Measurements from ENCODE around the gene TNC. TPM values are rescaled to one million over a fixed set of nuclear protein-coding genes. Genes with fewer than 3 reads are reported as not detected.

TNC gene
- total RNA-seq, 2 donors from 2014 or later: 1.6 to 4.2 TPM

- Histone ChIP-seq H3K4me3 (no peak overlapping the region), H3K27ac (no peak overlapping the region), H3K9me3 (no peaks in the 10 kb centered on the region), H3K27me3 (no peaks in the 10 kb centered on the region), H3K36me3 (replicated peaks in 1 of 2; ENCODE audit: insufficient read depth in 1 of 2, low read depth in 2 of 2) (no peaks in the 10 kb centered on the region), H3K4me1 (no peaks in the 10 kb centered on the region)
- TF ChIP-seq, protein P1, sequence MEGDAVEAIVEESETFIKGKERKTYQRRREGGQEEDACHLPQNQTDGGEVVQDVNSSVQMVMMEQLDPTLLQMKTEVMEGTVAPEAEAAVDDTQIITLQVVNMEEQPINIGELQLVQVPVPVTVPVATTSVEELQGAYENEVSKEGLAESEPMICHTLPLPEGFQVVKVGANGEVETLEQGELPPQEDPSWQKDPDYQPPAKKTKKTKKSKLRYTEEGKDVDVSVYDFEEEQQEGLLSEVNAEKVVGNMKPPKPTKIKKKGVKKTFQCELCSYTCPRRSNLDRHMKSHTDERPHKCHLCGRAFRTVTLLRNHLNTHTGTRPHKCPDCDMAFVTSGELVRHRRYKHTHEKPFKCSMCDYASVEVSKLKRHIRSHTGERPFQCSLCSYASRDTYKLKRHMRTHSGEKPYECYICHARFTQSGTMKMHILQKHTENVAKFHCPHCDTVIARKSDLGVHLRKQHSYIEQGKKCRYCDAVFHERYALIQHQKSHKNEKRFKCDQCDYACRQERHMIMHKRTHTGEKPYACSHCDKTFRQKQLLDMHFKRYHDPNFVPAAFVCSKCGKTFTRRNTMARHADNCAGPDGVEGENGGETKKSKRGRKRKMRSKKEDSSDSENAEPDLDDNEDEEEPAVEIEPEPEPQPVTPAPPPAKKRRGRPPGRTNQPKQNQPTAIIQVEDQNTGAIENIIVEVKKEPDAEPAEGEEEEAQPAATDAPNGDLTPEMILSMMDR (IDR thresholded peaks at IDR 0.05): no peak
- TF ChIP-seq POLR2A (IDR thresholded peaks at IDR 0.05): no peak
- intact Hi-C loops (cut with DNase I): no loop called here
- DNase-seq: no peak
- WGBS, 2 donors: 50 to 63% methylated on average over 5 of the region's 5 CpGs
- no peak for ATAC-seq
Measured at GRCh38 chr9:115024925-115025535, 92.9 kb downstream of the TNC start.

DNA sequence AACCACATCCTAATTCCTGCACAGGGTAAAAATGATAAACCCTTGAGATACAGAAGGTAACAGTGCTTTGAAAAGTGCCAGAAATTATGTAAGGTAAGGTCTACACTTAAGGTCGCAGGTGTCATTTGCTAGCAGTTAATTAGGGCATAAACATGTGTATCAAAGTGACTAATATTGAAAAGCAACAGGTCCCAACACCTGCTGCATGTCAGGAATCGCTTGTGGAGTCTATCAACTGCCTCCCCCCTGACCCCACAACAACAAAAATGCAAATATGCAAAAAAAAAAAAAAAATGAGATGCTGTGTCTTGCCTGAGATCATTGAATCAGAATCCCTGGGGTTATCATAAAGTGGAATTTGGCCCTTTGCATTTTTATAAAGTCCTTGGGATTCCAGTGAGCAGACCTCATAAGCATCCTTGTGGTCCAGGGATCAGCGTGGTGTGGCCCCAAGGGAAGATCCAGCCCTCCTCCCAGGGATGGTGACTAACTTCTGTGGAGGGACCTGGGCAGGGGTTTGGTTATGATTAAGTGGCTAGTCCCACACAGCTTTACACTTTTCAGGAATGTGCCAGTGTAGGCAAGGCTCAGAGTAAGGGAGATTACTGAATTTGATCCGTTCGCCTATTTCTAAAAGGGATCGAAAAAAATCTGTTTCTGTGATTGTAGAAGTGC is 95.1 kb downstream of the TNC start:
- Histone ChIP-seq H3K4me3 (no peak overlapping the region), H3K36me3 (replicated peaks in 1 of 2; ENCODE audit: insufficient read depth in 1 of 2, low read depth in 2 of 2) (no peaks in the 10 kb centered on the region), H3K4me1 (no peaks in the 10 kb centered on the region), H3K9me3 (no peaks in the 10 kb centered on the region), H3K27me3 (no peaks in the 10 kb centered on the region), H3K27ac (no peak overlapping the region)
- WGBS, 2 donors: 87 to 88% methylated on average over 6 of the region's 6 CpGs
- no peak for TF ChIP-seq POLR2A (IDR thresholded peaks at IDR 0.05)
- TF ChIP-seq, protein P1 (IDR thresholded peaks at IDR 0.05): no peak
- intact Hi-C loops (cut with DNase I): no loop called here
- ATAC-seq: no peak
- DNase-seq: no peak

DNA sequence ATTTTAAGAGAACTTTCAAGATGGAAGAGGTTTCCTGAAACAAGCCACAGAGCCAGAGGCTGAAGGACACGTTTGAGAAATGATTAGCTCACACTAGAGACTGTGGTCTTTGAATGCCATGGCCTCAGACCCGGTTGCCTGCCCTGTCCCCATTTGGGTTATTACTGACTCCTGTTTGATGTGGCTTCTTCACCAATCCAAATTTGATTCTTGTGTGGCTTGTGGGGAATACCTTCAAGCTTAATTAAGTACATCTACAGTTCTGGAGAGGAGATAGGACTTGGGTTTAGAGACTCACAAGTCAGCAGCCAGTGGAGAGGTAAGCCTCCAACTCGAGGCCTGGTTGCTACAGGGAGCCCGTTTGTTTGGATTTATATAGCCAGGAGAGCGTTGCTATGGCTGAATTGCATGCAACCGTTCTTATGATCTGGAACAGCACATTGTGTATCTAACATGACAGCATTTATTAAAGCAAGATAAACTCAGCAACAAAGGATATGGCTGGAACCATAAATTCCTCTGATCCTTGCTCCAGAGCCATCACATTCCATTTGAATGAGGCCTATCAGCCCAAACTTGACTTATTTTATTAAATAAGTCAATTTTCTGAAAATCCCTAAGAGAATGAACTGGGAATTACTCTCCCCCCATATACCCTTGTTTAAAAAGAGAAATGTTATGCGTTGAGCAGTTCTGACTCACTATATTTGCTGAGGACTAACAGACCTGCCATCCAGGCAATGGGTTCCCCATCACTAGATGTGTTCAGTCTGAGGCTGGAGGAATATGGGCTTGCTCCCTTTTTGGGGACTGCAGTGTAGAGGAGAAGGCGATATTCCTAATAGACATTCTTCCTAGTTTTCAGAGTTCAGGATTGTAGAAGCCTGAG is 99.2 kb downstream of the TNC start:
- 53 to 60% methylated on average over 8 of the region's 8 CpGs for WGBS, 2 donors
- no peak for ATAC-seq
- intact Hi-C loops (cut with DNase I): loop anchor here (10.0 kb wide), 2 partner anchors 104 to 354 kb away; no protein-coding TSS in a partner anchor

DNA sequence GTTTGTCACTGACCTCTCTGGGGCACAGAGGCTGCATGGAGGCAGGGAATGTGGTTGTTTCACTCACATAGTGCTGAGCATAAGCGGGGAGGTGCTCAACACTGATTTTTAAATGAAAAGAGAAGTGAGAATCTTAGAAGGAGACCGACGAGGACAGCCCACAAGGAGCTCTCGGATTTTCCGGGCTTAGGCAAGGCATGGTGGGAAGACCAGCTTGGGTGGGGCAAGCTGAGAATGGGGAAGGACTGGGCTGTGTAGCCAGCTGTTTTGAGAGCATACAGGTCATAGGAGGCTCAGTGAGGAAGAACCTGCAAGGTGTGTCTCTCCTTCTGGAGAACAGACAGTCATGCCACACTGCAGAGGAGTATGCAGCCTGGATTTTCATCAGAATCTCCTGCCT is 101.6 kb downstream of the TNC start:
- DNase-seq (no peak), ATAC-seq (no peak)
- Histone ChIP-seq H3K4me3 (no peak overlapping the region), H3K36me3 (replicated peaks in 1 of 2; ENCODE audit: insufficient read depth in 1 of 2, low read depth in 2 of 2) (no peaks in the 10 kb centered on the region), H3K27ac (no peak overlapping the region), H3K4me1 (no peaks in the 10 kb centered on the region), H3K9me3 (no peaks in the 10 kb centered on the region), H3K27me3 (no peaks in the 10 kb centered on the region)
- intact Hi-C loops (cut with DNase I): loop anchor here (10.0 kb wide), 2 partner anchors 102 to 352 kb away; no protein-coding TSS in a partner anchor
- 53% methylated on average over 5 of the region's 5 CpGs for WGBS, 2 donors
- no peak for TF ChIP-seq POLR2A (IDR thresholded peaks at IDR 0.05)
- TF ChIP-seq, protein P1 (IDR thresholded peaks at IDR 0.05): no peak

More for the DNA sequence above, 99.2 kb downstream of the TNC start:
- Histone ChIP-seq H3K9me3 (no peaks in the 10 kb centered on the region), H3K36me3 (replicated peaks in 1 of 2; ENCODE audit: insufficient read depth in 1 of 2, low read depth in 2 of 2) (no peaks in the 10 kb centered on the region), H3K4me3 (no peak overlapping the region), H3K4me1 (no peaks in the 10 kb centered on the region), H3K27ac (no peak overlapping the region), H3K27me3 (no peaks in the 10 kb centered on the region)
- no peak for DNase-seq
- no peak for TF ChIP-seq POLR2A (IDR thresholded peaks at IDR 0.05)
- TF ChIP-seq, protein P1 (IDR thresholded peaks at IDR 0.05): no peak
